SK-N-SH (cell line): ENCODE data around the gene IL22. TPM values are rescaled to one million over a fixed set of nuclear protein-coding genes. Genes with fewer than 3 reads are reported as not detected.

Source experiments
- CTCF ChIA-PET: fragments of 300-600, 350-600 bp; formaldehyde crosslinking; extraction: SDS; loops from one replicate; lab custom pipeline; 2021; lab: Yijun Ruan, JAX
- POLR2A ChIA-PET: fragments of 350-600 bp; sonication (Branson Sonifier 250); formaldehyde crosslinking; extraction: SDS; loops from one replicate; lab custom pipeline; 2020; ENCODE audit warnings: antibody characterized with exemption, inconsistent platforms; lab: Yijun Ruan, JAX
- DNase-seq: peaks from one replicate; pipeline ENCODE4 v3.0.0; 2012
- H2AFZ ChIP-seq: fragments of 200-600 bp; sonication (generic); 2 replicates; pipeline ENCODE4 v1.8.1; 2016; ENCODE audit warnings: antibody characterized with exemption, mild to moderate bottlenecking, low read depth
- H3F3A ChIP-seq: fragments of 200-600 bp; sonication (generic); replicated peaks from 2 replicates; pipeline ENCODE3; 2016; ENCODE audit warnings: antibody characterized with exemption, mild to moderate bottlenecking; ENCODE audit not compliant: insufficient read depth
- H3K27ac ChIP-seq, 2 experiments: fragments of 200-500 bp in 1 of 2; fragments of 200-600 bp in 1 of 2; sonication (Bioruptor generic) in 1 of 2; sonication (generic), shearing (Covaris generic) in 1 of 2; 2 replicates each; pipeline versions ENCODE4 v1.5.1 to v1.6.1; 2014 to 2016; ENCODE audit warnings: low read depth in 2 of 2, inconsistent platforms in 1 of 2, low read length in 1 of 2, mild to moderate bottlenecking in 1 of 2, mixed read lengths in 1 of 2
- H3K27me3 ChIP-seq: fragments of 200-600 bp; sonication (generic), shearing (Covaris generic); 2 replicates; pipeline ENCODE4 v1.6.1; 2016; ENCODE audit warnings: mixed run types; ENCODE audit not compliant: insufficient read depth
- H3K36me3 ChIP-seq, 2 experiments: fragments of 200-500 bp in 1 of 2; fragments of 200-600 bp in 1 of 2; sonication (Bioruptor generic) in 1 of 2; sonication (generic) in 1 of 2; replicated peaks in 1 of 2; 2 replicates each; pipeline versions ENCODE3 to v1.5.1; 2014 to 2016; ENCODE audit warnings: low read length in 1 of 2, mild to moderate bottlenecking in 1 of 2; ENCODE audit not compliant: insufficient read depth in 2 of 2, control insufficient read depth in 1 of 2
- H3K4me1 ChIP-seq, 2 experiments: fragments of 200-500 bp in 1 of 2; fragments of 200-600 bp in 1 of 2; sonication (Bioruptor generic) in 1 of 2; sonication (generic), shearing (Covaris generic) in 1 of 2; 2 replicates each; pipeline versions ENCODE4 v1.5.1 to v1.6.1; 2014 to 2016; ENCODE audit warnings: low read depth in 1 of 2, low read length in 1 of 2, mixed run types in 1 of 2; ENCODE audit not compliant: insufficient read depth in 2 of 2, control insufficient read depth in 1 of 2
- H3K4me2 ChIP-seq: fragments of 200-600 bp; sonication (generic), shearing (Covaris generic); 2 replicates; pipeline ENCODE4 v1.6.1; 2017; ENCODE audit warnings: mixed run types
- H3K4me3 ChIP-seq, 2 experiments: fragments of 200-500 bp in 1 of 2; fragments of 200-600 bp in 1 of 2; sonication (Bioruptor generic) in 1 of 2; sonication (generic), shearing (Covaris generic) in 1 of 2; 2 replicates each; pipeline versions ENCODE4 v1.5.1 to v1.8.1; 2014 to 2016; ENCODE audit warnings: low read depth in 2 of 2, inconsistent platforms in 1 of 2, low read length in 1 of 2, mild to moderate bottlenecking in 1 of 2, mixed read lengths in 1 of 2, moderate library complexity in 1 of 2
- H3K79me2 ChIP-seq: fragments of 200-600 bp; sonication (generic); 2 replicates; pipeline ENCODE4 v1.8.1; 2017; ENCODE audit warnings: mild to moderate bottlenecking; ENCODE audit not compliant: insufficient read depth
- H3K9ac ChIP-seq: fragments of 200-600 bp; sonication (generic); 2 replicates; pipeline ENCODE4 v1.6.1; 2017; ENCODE audit warnings: mixed run types
- H3K9me2 ChIP-seq: fragments of 200-600 bp; sonication (generic); 2 replicates; pipeline ENCODE4 v1.6.1; 2017; ENCODE audit warnings: mixed run types
- H3K9me3 ChIP-seq: fragments of 200-600 bp; sonication (generic); 2 replicates; pipeline ENCODE4 v1.6.1; 2017; ENCODE audit warnings: mixed run types, mild to moderate bottlenecking, moderate library complexity
- H4K20me1 ChIP-seq: fragments of 200-600 bp; sonication (generic); 2 replicates; pipeline ENCODE4 v1.6.1; 2017; ENCODE audit warnings: mild to moderate bottlenecking, mixed run types; ENCODE audit not compliant: insufficient read depth
- CTCF ChIP-seq: fragments of 200-600 bp; sonication (generic); IDR thresholded peaks from 2 replicates; pipeline ENCODE4 v1.6.1; 2017; ENCODE audit warnings: antibody characterized with exemption, mild to moderate bottlenecking, moderate library complexity
- ELF1 ChIP-seq: IDR thresholded peaks from 2 replicates; pipeline ENCODE4 v1.4.0; 2012
- EP300 ChIP-seq, 2 experiments: IDR thresholded peaks; 2 replicates each; pipeline versions ENCODE4 v1.4.0 to v1.6.1; 2012; ENCODE audit warnings: borderline replicate concordance in 1 of 2, low read depth in 1 of 2, low read length in 1 of 2
- EZH2phosphoT487 ChIP-seq: fragments of 200-600 bp; sonication (generic); IDR thresholded peaks from 2 replicates; pipeline ENCODE4 v1.6.1; 2017; ENCODE audit warnings: low read depth, mixed run types, mild to moderate bottlenecking, antibody characterized with exemption, moderate library complexity, borderline replicate concordance
- GATA2 ChIP-seq: sonication (generic); formaldehyde crosslinking; IDR thresholded peaks from 2 replicates; pipeline ENCODE4 v1.5.0; 2020; ENCODE audit warnings: mild to moderate bottlenecking, missing genetic modification reagents
- IRF3 ChIP-seq: fragments of 150-350 bp; IDR thresholded peaks from 2 replicates; pipeline ENCODE4 v1.6.1; 2016; ENCODE audit warnings: mild to moderate bottlenecking, low read depth, low read length
- MEF2A ChIP-seq: IDR thresholded peaks from 2 replicates; pipeline ENCODE4 v1.4.0; 2012; ENCODE audit warnings: low read depth, borderline replicate concordance
- NFIC ChIP-seq: IDR thresholded peaks from 2 replicates; pipeline ENCODE4 v1.4.0; 2012; ENCODE audit warnings: borderline replicate concordance
- NRF1 ChIP-seq: IDR thresholded peaks from 2 replicates; pipeline ENCODE4 v1.6.1; 2012; ENCODE audit warnings: low read depth, mild to moderate bottlenecking, low read length
- RXRA ChIP-seq: IDR thresholded peaks from 2 replicates; pipeline ENCODE4 v1.4.0; 2012; ENCODE audit warnings: low read depth, mild to moderate bottlenecking, borderline replicate concordance
- SMC3 ChIP-seq: IDR thresholded peaks from 2 replicates; pipeline ENCODE4 v1.6.1; 2012; ENCODE audit warnings: low read depth, low read length, improper control_type of control experiment
- TAF1 ChIP-seq: IDR thresholded peaks from 2 replicates; pipeline ENCODE4 v1.6.1; 2012; ENCODE audit warnings: low read depth, mild to moderate bottlenecking, low read length, moderate library complexity, borderline replicate concordance
- TCF12 ChIP-seq: IDR thresholded peaks from 2 replicates; pipeline ENCODE4 v1.4.0; 2012
- TEAD4 ChIP-seq: IDR thresholded peaks from 2 replicates; pipeline ENCODE4 v1.4.0; 2012; ENCODE audit warnings: mild to moderate bottlenecking, borderline replicate concordance; ENCODE audit not compliant: insufficient read depth
- YY1 ChIP-seq: IDR thresholded peaks from 2 replicates; pipeline ENCODE4 v1.4.0; 2012; ENCODE audit warnings: low read depth, mild to moderate bottlenecking
- WGBS: methylation state at CpG from one replicate; pipeline ENCODE4 v1.1.6; 2017; ENCODE audit warnings: low lambda C conversion rate; 5-methylcytosine and 5-hydroxymethylcytosine counted together
- polyA plus RNA-seq, 3 experiments: library from polyadenylated mRNA; depleted of rRNA; stranded (reverse); fragments of >200 nt; gene quantifications; 2 replicates each; pipeline ENCODE4 v1.2.3, GENCODE V29; 2012
- TF ChIP-seq, protein P1 (sequence below): IDR thresholded peaks from 2 replicates; pipeline ENCODE4 v1.4.0; 2012; ENCODE audit warnings: low read depth, borderline replicate concordance
- TF ChIP-seq, protein P2 (sequence below): IDR thresholded peaks from 2 replicates; pipeline ENCODE4 v1.4.0; 2012; ENCODE audit warnings: low read depth, borderline replicate concordance
- TF ChIP-seq, protein P3 (sequence below): fragments of 150-350 bp; IDR thresholded peaks from 2 replicates; pipeline ENCODE4 v1.6.1; 2017; ENCODE audit warnings: antibody characterized with exemption, low read length, low read depth, borderline replicate concordance
- TF ChIP-seq, protein P4 (sequence below): IDR thresholded peaks from 2 replicates; pipeline ENCODE4 v1.6.1; 2012; ENCODE audit warnings: mild to moderate bottlenecking, low read depth, low read length, moderate library complexity

Gene IL22
- polyA plus RNA-seq, 1 of the 3 experiments (the other 2 are of a cell fraction) = not detected

DNA sequence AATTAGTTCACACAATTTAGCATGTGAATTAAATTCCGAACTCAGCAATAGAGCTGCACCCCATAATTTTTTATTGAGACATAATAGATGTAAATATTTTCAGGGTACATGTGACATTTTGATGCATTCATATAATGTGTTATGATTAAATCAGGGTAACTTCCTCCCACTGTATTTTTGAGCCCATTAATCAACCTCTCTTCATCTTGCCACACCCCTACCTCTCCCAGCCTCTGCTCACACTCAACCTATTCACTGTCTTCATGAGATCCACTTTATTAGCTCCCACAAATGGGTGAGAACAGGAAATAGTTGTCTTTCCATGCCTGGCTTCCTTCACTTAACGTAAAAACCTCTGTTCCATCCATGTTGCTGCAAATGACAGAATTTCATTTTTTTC lies 42.5 kb downstream of the IL22 start:
- no peak overlapping the region for H3K27ac ChIP-seq
- H3K4me3 ChIP-seq = no peak overlapping the region
- no peak overlapping the region for H2AFZ ChIP-seq
- no peaks in the 10 kb centered on the region for H3K9me2 ChIP-seq
- TF ChIP-seq, protein P1, sequence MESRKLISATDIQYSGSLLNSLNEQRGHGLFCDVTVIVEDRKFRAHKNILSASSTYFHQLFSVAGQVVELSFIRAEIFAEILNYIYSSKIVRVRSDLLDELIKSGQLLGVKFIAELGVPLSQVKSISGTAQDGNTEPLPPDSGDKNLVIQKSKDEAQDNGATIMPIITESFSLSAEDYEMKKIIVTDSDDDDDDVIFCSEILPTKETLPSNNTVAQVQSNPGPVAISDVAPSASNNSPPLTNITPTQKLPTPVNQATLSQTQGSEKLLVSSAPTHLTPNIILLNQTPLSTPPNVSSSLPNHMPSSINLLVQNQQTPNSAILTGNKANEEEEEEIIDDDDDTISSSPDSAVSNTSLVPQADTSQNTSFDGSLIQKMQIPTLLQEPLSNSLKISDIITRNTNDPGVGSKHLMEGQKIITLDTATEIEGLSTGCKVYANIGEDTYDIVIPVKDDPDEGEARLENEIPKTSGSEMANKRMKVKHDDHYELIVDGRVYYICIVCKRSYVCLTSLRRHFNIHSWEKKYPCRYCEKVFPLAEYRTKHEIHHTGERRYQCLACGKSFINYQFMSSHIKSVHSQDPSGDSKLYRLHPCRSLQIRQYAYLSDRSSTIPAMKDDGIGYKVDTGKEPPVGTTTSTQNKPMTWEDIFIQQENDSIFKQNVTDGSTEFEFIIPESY = no peak
- no peak for TF ChIP-seq NRF1
- TF ChIP-seq, protein P2, sequence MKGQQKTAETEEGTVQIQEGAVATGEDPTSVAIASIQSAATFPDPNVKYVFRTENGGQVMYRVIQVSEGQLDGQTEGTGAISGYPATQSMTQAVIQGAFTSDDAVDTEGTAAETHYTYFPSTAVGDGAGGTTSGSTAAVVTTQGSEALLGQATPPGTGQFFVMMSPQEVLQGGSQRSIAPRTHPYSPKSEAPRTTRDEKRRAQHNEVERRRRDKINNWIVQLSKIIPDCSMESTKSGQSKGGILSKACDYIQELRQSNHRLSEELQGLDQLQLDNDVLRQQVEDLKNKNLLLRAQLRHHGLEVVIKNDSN = no peak
- no peak for TF ChIP-seq YY1
- TF ChIP-seq MEF2A = no peak
- no peak for TF ChIP-seq EZH2phosphoT487
- TF ChIP-seq NFIC = no peak
- no peak for TF ChIP-seq EP300 (IDR thresholded peaks at IDR 0.05; ENCODE audit: borderline replicate concordance in 1 of 2, low read depth in 1 of 2, low read length in 1 of 2)
- TF ChIP-seq SMC3 = no peak
- no peak for TF ChIP-seq CTCF
- no peak for TF ChIP-seq IRF3
- TF ChIP-seq, protein P3, sequence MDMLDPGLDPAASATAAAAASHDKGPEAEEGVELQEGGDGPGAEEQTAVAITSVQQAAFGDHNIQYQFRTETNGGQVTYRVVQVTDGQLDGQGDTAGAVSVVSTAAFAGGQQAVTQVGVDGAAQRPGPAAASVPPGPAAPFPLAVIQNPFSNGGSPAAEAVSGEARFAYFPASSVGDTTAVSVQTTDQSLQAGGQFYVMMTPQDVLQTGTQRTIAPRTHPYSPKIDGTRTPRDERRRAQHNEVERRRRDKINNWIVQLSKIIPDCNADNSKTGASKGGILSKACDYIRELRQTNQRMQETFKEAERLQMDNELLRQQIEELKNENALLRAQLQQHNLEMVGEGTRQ = no peak
- no peak for TF ChIP-seq RXRA
- TF ChIP-seq ELF1 = no peak
- no peak for TF ChIP-seq TCF12
- TF ChIP-seq TAF1 = no peak
- no peak for TF ChIP-seq GATA2 (CRISPR knock-in tag)
- TF ChIP-seq TEAD4 = no peak
- TF ChIP-seq, protein P4, sequence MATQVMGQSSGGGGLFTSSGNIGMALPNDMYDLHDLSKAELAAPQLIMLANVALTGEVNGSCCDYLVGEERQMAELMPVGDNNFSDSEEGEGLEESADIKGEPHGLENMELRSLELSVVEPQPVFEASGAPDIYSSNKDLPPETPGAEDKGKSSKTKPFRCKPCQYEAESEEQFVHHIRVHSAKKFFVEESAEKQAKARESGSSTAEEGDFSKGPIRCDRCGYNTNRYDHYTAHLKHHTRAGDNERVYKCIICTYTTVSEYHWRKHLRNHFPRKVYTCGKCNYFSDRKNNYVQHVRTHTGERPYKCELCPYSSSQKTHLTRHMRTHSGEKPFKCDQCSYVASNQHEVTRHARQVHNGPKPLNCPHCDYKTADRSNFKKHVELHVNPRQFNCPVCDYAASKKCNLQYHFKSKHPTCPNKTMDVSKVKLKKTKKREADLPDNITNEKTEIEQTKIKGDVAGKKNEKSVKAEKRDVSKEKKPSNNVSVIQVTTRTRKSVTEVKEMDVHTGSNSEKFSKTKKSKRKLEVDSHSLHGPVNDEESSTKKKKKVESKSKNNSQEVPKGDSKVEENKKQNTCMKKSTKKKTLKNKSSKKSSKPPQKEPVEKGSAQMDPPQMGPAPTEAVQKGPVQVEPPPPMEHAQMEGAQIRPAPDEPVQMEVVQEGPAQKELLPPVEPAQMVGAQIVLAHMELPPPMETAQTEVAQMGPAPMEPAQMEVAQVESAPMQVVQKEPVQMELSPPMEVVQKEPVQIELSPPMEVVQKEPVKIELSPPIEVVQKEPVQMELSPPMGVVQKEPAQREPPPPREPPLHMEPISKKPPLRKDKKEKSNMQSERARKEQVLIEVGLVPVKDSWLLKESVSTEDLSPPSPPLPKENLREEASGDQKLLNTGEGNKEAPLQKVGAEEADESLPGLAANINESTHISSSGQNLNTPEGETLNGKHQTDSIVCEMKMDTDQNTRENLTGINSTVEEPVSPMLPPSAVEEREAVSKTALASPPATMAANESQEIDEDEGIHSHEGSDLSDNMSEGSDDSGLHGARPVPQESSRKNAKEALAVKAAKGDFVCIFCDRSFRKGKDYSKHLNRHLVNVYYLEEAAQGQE = no peak
- no peak overlapping the region for H3K9ac ChIP-seq
- POLR2A ChIA-PET = no interaction called here
- H4K20me1 ChIP-seq = no peaks in the 10 kb centered on the region
- H3K27me3 ChIP-seq = no peaks in the 10 kb centered on the region
- H3F3A ChIP-seq = no peaks in the 10 kb centered on the region
- no peaks in the 10 kb centered on the region for H3K79me2 ChIP-seq
- CTCF ChIA-PET = interaction anchor here (0.9 to 1.4 kb wide), 2 partner anchors 12 to 107 kb away, joined by 3 to 6 read pairs; no protein-coding TSS in a partner anchor
- peaks cover 0 to 4% of the 10 kb centered on the region in 2 experiments; a peak in 2 of 4 replicates for H3K4me1 ChIP-seq
- H3K4me2 ChIP-seq = no peak overlapping the region
- 78% methylated on average over 2 of the region's 2 CpGs for WGBS
- no peaks in the 10 kb centered on the region for H3K36me3 ChIP-seq
- no peak for DNase-seq
- H3K9me3 ChIP-seq = no peaks in the 10 kb centered on the region
